Testis (tissue), 5 donors: ENCODE data around the gene COLEC11. TPM values are rescaled to one million over a fixed set of nuclear protein-coding genes. Genes with fewer than 3 reads are reported as not detected.
A peak's percentile ranks its signal among the peaks of the same experiment; 100 is the strongest.

Experiments
- DNase-seq: peaks from one replicate; pipeline ENCODE4 v3.0.0-alpha.2; 2019
- H3K27ac ChIP-seq, 2 donors: fragments of 200-600 bp; sonication (generic); one replicate each; pipeline ENCODE4 v1.5.1; 2019
- H3K27me3 ChIP-seq: fragments of 200-600 bp; sonication (generic); one replicate; pipeline ENCODE4 v1.5.1; 2019
- H3K36me3 ChIP-seq: fragments of 200-600 bp; sonication (generic); one replicate; pipeline ENCODE4 v1.5.1; 2017; ENCODE audit warnings: low read depth; ENCODE audit errors: missing control alignments
- H3K4me1 ChIP-seq: fragments of 200-600 bp; sonication (generic); one replicate; pipeline ENCODE4 v1.5.1; 2019
- H3K4me3 ChIP-seq, 2 donors: fragments of 200-600 bp; sonication (generic); one replicate each; pipeline ENCODE4 v1.5.1; 2017 to 2019
- H3K9me3 ChIP-seq: fragments of 200-600 bp; sonication (generic); one replicate; pipeline ENCODE4 v1.5.1; 2017
- CTCF ChIP-seq, 3 experiments: fragments of 450-650 bp in 2 of 3; fragments of 200-600 bp in 1 of 3; sonication (generic) in 1 of 3; IDR thresholded peaks; one replicate each; pipeline ENCODE4 v1.5.1; 2016 to 2019; ENCODE audit warnings: antibody characterized with exemption in 3 of 3, mild to moderate bottlenecking in 2 of 3, moderate library complexity in 1 of 3
- POLR2A ChIP-seq: fragments of 450-650 bp; IDR thresholded peaks from one replicate; pipeline ENCODE4 v1.6.1; 2017; ENCODE audit warnings: antibody characterized with exemption, mild to moderate bottlenecking, moderate library complexity
- WGBS, 2 donors: methylation state at CpG; one replicate each; pipeline ENCODE4 v1.1.5; 2018; 5-methylcytosine and 5-hydroxymethylcytosine counted together
- intact Hi-C: fragments of 100-400 bp; cut with DNase I; formaldehyde crosslinking; loops from one replicate; pipeline ENCODE4 v1.15.1; 2023; ENCODE audit warnings: low total_unique reads
- long read RNA-seq, 2 donors: transcript quantifications; one replicate each; lab custom pipeline, GENCODE V29; 2026
- polyA plus RNA-seq: library from polyadenylated mRNA; stranded (reverse); fragments of 350-450 nt; fragmentation: Illumina TruSeq; extraction: RNeasy Lipid Tissue Mini Kit (QIAGEN cat#74804); gene quantifications from one replicate; pipeline ENCODE4 v1.2.3, GENCODE V29; 2014; ENCODE audit warnings: low read depth, low replicate concordance; ENCODE audit not compliant: insufficient read depth
- total RNA-seq, 2 donors: library from RNA; depleted of rRNA; stranded (reverse); fragments of >200 nt; gene quantifications; one replicate each; pipeline ENCODE4 v1.2.3, GENCODE V29; 2016

The COLEC11 gene
- total RNA-seq (10 to 100 TPM; 15.4 to 15.8 TPM), polyA plus RNA-seq (12.7 TPM)
- long read RNA-seq, donor 1, transcript COLEC11-202 (7 exons, 1,259 nt): major isoform, 8 of 16 reads
- long read RNA-seq, donor 1, partial matches to known transcripts: 7 of 16 reads
- long read RNA-seq, donor 1, other reads (novel, unspliced or antisense): 0 of 16 reads
- long read RNA-seq, donor 2, transcript COLEC11-202 (7 exons, 1,259 nt): major isoform, 6 of 98 reads
- long read RNA-seq, donor 2, partial matches to known transcripts: 91 of 98 reads
- long read RNA-seq, donor 2, other reads (novel, unspliced or antisense): 0 of 98 reads

- Histone ChIP-seq H3K27me3 (no peaks in the 10 kb centered on the region), H3K9me3 (no peaks in the 10 kb centered on the region), H3K4me3 (peak within 1 kb of the TSS; percentile 34 to 40), H3K27ac (peak within 1 kb of the TSS in 1 of 2 donors; percentile 69), H3K4me1 (peaks cover 3% of the 10 kb centered on the region), H3K36me3 (no peaks in the 10 kb centered on the region)
- TF ChIP-seq CTCF (IDR thresholded peaks at IDR 0.05) (peak in 1 of 3 experiments; percentile 25), POLR2A (no peak)
- 24 to 34% methylated on average over 19 to 40 of the region's 40 CpGs for whole genome bisulfite sequencing, 2 donors
- DNase-seq: peak; percentile 63
- intact Hi-C loops: no loop called here
Measured at GRCh38 chr2:3594493-3595281, at the start of gene COLEC11. Gene COLEC11, plus strand, starts transcription at chr2:3595112. Its CDS starts 9,229 bp downstream, at chr2:3604341.

DNA sequence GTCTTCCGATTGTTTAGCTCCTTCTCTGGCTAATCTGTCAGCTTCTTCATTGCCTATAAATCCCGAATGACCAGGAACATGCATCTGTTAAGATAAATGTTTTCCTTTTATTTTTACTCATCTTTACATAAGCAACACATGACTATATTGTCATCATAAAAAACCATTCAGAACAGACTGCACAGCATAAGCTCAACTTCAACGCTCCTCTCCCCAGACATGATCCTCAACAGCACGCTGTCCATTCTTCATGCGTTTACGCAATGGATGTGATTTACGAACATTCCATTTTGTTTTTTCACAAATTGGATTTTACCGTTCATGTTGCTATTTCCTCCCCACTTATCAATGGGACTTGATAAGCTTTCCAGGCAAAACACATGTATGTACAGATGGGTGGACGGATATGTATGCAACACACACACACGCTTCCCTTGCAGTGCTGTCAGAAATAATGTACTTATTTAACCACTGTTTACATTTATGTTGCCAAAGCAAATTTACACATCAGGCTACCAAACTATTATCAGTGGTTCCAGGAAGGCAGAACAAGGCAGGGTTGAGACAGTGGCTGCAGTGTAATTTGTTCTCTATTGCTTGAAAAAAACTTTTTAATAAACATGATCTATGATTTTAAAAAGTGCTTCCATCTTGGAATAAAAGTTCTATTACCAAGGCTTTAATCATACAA is 49.0 kb upstream of the COLEC11 start:
- H3K27me3 ChIP-seq: no peaks in the 10 kb centered on the region
- intact Hi-C loops: no loop called here
- H3K36me3 ChIP-seq: no peaks in the 10 kb centered on the region
- H3K9me3 ChIP-seq: no peaks in the 10 kb centered on the region
- no peak for DNase-seq
- WGBS, 2 donors: 91% methylated on average over 10 of the region's 10 CpGs
- TF ChIP-seq CTCF (IDR thresholded peaks at IDR 0.05) (no peak), POLR2A (no peak)
- no peaks in the 10 kb centered on the region for H3K4me1 ChIP-seq
- H3K27ac ChIP-seq: no peak overlapping the region
- H3K4me3 ChIP-seq: no peak overlapping the region

- no peaks in the 10 kb centered on the region for H3K27me3 ChIP-seq
- no peaks in the 10 kb centered on the region for H3K4me1 ChIP-seq
- DNase-seq: no peak
- H3K9me3 ChIP-seq: no peaks in the 10 kb centered on the region
- no peak overlapping the region for H3K4me3 ChIP-seq
- no peak overlapping the region for H3K27ac ChIP-seq
- no peaks in the 10 kb centered on the region for H3K36me3 ChIP-seq
- TF ChIP-seq CTCF (IDR thresholded peaks at IDR 0.05) (no peak), POLR2A (no peak)
- WGBS, 2 donors: 90 to 93% methylated on average over 2 of the region's 2 CpGs
- intact Hi-C loops: no loop called here
Measured at GRCh38 chr2:3547915-3548314, 47.0 kb upstream of the COLEC11 start.

DNA sequence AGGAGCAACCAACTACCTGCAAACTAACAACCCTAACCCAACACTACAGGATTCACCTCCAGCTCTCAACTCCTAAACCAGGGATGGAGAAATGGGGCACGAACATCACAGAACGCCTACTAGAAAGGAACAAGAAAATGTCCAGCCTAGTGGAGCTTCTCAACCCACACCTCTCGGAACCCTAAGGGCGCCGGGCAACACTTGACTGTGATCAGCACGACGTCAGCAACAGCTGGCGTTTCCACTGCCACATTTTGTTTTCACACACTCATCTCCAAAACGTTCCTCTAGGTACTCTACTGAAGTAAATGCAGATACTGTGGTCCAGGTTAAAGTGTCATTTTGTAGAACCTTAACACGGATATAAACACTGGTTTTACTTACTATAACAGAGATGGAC is 41.0 kb upstream of the COLEC11 start:
- Histone ChIP-seq H3K27me3 (no peaks in the 10 kb centered on the region), H3K4me1 (peaks cover 7% of the 10 kb centered on the region)

More for the DNA sequence above, 41.0 kb upstream of the COLEC11 start:
- intact Hi-C loops: no loop called here
- H3K9me3 ChIP-seq: no peaks in the 10 kb centered on the region
- DNase-seq: no peak
- TF ChIP-seq POLR2A: no peak
- TF ChIP-seq CTCF (IDR thresholded peaks at IDR 0.05): no peak
- no peak overlapping the region for H3K4me3 ChIP-seq
- WGBS, 2 donors: 87 to 91% methylated on average over 10 of the region's 10 CpGs
- no peaks in the 10 kb centered on the region for H3K36me3 ChIP-seq
- no peak overlapping the region for H3K27ac ChIP-seq
